ENCODE results near the gene BTNL3.

BTNL3 gene

DNA sequence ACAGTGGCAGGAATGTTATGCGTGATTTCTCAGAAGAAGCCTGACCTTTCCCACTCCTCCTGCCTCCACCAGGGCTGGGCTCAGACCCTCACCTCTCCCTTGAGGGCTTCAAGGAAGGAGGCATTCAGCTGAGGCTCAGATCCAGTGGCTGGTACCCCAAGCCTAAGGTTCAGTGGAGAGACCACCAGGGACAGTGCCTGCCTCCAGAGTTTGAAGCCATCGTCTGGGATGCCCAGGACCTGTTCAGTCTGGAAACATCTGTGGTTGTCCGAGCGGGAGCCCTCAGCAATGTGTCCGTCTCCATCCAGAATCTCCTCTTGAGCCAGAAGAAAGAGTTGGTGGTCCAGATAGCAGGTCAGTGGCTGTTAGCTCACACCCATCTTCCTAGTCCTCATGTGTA, 61.4 kb downstream of the BTNL3 start:
- DNase-seq, result no peak

DNA sequence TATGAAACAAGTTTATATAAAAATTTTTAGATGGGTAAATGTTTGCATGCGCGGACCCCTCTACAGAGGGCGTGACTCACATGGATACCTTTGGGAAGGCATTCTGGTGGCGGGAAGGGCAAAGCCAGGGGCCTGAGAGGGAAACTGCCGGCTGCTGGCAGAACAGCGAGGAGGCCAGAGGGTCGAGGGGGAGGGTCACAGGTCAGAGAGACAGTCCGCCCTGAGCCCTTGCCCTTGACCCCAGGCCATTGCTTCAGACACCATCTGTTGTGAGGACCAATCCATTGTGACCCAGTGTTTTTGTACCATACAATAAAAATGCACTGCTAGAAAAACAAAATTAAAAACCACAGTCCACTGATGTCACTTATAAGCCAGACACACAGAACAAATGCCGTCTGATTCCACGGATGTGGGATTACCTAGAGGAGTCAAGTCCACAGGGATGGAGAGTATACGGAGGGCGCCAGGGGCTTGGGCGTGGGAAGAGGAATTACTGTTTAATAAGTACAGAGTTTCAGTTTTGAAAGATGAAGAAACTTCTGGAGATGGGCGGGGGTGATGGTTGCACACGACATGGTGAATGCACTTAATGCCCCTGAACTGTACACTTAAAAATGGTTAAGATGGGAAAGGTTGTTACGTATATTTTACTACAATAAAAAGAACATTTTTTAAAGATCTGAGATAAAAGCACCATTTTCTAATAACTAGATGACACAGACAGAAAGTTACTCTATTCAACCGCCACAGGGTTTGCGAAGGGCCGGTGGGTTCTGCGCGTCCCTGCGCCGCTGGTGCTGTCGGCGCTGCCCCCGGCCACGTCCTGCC, 63.4 kb downstream of the BTNL3 start:
- peak; percentile 49 for DNase-seq

GRCh38 chr5:181052672-181053487, 64.2 kb downstream of the BTNL3 start:
- DNase-seq, result peak; percentile 57

GRCh38 chr5:181053488-181054121, 65.0 kb downstream of the BTNL3 start:
- DNase-seq, result peak; percentile 65

DNA sequence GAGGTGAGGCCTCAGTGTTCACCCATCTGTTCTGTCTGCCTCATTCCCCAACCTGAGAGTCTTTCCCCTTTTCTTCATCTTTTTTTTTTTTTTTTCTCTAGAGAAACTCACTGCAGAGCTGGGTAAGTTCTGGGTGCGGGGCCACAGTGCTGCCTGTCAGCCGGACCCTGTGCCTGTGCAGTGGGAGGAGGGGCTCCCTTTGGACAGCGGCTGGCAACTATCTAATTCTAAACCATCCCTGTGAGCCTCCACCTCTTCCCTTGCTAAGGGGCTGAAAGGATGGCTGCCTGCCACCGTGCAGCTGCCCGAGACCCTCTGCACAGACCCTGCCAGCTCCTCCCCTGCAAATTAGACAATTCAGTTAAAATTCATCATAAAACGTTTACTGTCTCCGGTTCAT, 65.5 kb downstream of the BTNL3 start:
- DNase-seq, result peak; percentile 9

GRCh38 chr5:181054871-181055459, 66.3 kb downstream of the BTNL3 start:
- DNase-seq, result no peak

Data from eye (tissue), 1 donor.